GM18499 (cell line): ENCODE measurements around the gene ATAD5.
"Not testable (repeated sequence)": the region's sequence is repeated elsewhere in the genome, so short reads cannot be mapped to it uniquely, and the experiment has no call there.

Source experiments
- ATAC-seq: cut with Tn5 transposase; IDR thresholded peaks from one replicate; pipeline ENCODE4 v1.9.1; 2021; ENCODE audit warnings: moderate number of reproducible peaks; ENCODE audit not compliant: insufficient read depth, unreplicated experiment

Gene ATAD5, protein sequence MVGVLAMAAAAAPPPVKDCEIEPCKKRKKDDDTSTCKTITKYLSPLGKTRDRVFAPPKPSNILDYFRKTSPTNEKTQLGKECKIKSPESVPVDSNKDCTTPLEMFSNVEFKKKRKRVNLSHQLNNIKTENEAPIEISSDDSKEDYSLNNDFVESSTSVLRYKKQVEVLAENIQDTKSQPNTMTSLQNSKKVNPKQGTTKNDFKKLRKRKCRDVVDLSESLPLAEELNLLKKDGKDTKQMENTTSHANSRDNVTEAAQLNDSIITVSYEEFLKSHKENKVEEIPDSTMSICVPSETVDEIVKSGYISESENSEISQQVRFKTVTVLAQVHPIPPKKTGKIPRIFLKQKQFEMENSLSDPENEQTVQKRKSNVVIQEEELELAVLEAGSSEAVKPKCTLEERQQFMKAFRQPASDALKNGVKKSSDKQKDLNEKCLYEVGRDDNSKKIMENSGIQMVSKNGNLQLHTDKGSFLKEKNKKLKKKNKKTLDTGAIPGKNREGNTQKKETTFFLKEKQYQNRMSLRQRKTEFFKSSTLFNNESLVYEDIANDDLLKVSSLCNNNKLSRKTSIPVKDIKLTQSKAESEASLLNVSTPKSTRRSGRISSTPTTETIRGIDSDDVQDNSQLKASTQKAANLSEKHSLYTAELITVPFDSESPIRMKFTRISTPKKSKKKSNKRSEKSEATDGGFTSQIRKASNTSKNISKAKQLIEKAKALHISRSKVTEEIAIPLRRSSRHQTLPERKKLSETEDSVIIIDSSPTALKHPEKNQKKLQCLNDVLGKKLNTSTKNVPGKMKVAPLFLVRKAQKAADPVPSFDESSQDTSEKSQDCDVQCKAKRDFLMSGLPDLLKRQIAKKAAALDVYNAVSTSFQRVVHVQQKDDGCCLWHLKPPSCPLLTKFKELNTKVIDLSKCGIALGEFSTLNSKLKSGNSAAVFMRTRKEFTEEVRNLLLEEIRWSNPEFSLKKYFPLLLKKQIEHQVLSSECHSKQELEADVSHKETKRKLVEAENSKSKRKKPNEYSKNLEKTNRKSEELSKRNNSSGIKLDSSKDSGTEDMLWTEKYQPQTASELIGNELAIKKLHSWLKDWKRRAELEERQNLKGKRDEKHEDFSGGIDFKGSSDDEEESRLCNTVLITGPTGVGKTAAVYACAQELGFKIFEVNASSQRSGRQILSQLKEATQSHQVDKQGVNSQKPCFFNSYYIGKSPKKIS (N-terminal part only)

DNA sequence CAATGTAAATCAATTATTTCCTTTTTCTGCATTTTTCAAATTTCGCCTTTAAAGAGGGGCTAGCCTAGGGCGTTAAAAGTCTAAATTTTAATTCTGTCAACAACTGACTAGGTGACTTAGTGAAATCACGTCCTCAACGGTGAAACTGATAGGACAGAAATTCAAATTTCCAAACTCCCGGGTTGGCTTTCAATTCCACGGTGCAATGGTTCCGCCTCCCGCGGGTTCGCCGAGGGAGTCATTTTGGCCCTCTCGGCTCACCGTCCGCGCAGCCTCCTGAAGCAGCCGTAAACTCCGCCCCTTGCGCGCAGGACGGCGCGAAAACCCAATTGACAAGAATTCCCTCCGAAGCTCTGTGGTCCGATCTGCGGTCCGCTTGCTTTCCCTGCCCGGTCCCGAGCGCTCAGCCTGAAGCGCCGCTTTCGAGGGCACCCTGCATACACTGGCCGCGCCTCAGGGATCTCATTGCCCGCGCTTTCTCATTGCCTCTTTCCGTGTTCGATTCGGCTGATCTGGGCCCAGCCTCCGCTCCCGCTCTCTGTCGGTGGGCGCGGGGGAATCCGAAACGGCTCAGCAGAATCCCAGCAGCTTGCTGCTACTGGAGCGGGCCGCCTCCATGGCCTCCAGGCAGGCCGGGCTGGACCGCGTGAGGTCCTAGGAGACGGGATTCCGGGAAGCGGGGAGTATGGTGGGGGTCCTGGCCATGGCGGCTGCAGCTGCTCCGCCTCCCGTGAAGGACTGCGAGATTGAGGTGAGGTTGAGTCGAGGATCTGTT lies at the start of gene ATAD5:
Gene ATAD5 (plus strand): TSS at position 304 of the 775 bp plus-strand sequence. CDS start 382 bp downstream, at position 686.
- no peak for ATAC-seq

DNA sequence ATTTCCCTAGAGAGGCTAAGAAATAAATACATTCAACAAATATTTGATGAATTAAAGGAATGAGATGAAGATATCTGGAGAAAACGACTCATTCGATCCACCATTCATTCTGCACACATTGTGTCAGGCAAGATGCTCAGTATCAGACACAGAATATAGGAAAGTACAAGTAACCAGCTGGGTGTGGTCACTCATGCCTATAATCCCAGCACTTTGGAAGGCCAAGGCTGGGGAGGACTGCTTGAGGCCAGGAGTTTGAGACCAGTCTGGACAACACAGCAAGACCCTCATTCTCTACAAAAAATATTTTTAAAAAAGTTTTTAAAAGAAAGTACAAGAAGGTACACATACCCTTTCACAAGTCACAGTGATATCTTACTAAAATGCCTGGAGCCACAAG lies 49.6 kb upstream of the ATAD5 start:
- ATAC-seq: no peak

DNA sequence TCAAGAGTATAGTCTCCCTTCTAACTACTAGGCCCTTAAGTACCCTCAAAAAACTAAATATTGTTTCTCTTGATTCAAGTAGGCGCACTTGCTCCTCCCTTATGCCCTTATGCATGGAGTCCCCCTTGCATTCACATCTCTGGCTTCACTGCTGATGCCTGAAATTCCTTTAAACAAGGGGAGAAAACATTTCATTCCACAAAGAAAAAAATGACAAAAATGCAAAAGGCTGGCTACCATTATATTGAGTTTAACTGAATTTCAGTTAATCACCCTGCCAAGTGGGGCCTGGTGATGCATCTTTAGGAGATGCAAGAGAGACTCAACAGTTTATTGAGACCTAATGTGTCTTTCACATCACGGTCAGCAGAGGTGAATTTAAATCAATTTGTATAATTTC lies 42.8 kb upstream of the ATAD5 start:
- no peak for ATAC-seq

DNA sequence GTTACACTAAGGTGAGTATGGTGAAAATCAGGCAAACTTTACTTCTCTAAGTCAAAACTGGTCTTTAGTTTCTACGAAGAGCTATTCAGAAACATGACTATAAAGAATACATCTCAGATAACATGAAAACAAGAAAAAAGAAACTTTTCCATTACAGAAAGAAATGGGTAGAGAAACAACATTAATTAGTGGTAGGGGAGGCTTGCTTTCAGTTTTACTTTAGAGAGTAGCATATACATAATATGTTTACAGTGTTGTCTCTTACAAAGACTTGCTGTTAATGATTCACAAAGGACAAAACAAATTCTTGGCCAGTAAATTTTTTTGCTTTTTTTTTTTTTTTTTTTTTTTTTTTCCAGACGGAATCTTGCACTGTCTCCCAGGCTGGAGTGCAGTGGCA lies 41.5 kb upstream of the ATAD5 start:
- no peak for ATAC-seq

DNA sequence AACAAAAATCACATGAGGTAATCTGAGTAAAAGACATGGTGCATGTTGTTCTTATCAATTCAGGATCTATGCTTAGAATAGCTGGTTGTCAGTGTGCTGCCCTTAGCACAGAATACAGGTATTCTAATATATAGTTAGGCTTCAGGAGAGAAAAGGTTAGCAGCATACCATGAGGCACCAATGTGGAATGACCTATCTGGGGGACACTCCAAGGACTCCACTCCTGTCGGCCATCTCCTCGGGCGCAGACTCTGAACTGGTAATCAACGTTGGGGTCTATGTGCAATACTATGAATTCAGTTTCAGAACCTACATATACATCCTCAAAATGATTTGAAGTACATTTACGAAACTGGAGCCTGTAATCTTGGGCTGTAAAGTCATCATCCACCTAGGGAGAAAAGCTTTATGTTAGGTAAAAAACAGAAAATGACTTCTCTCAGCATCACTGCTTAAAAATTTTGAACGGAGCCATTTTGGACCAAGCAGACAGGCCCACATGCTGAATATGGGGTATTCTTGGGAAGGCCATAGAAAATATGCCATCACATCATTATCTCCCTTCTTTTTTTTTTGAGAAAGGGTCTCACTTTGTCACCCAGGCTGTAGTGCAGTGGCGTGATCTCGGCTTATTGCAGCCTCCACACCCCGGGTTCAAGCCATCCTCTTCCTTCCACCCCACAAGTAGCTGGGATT lies 38.3 kb upstream of the ATAD5 start:
- ATAC-seq: no peak

DNA sequence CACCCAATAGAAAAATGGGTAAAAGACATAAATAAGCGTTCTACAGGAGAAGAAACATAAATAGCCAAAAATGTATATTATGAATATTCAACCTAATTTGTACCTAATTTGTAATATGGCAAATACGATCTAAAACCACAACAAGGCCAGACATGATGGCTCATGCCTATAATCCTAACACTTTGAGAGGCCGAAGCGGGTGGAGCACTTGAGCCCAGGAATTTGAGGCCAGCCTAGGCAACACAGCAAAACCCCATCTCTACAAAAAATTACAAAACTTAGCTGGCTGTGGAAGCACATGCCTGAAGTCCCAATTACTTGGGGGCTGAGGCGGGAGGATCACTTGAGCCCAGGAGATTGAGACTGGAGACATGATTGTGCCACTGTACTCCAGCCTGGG lies 37.4 kb upstream of the ATAD5 start:
- ATAC-seq: no peak

DNA sequence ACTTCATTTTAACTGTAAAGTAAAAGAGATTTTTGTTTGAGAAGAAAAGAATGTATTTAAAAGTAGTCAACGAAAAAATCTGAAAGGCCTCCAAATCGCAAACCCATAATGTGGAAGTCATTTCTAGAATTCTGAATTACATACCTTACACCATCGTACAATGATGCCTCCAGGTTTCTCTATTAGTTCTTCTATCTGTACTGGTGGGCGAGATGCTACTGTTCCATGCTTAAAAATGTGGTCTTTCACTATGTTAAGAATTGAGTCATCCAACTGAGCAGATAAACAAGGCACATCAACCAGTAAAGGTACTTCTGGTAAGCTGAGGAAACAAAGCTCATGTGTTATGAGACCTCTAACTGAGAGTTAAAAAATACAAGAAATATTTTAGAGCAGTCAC lies 35.8 kb upstream of the ATAD5 start:
- no peak for ATAC-seq

DNA sequence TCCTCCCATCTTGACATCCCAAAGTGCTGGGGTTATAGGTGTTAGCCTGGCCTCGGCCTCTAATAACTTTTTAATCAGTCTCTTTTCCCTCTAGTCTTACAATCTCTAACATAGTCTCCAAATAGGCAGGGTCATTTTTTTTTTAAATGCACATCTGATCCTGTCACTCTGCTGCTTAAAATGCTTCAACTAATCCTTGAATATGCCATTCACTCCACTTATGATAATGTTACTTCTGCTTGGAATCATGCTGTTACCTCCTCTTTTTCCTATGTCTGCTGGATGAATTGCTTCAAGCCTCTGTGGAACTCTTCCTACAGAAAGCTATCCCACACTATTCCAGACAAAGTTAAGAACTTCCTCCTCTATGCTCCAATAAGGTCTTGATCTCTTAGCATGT lies 30.1 kb upstream of the ATAD5 start:
- no peak for ATAC-seq

DNA sequence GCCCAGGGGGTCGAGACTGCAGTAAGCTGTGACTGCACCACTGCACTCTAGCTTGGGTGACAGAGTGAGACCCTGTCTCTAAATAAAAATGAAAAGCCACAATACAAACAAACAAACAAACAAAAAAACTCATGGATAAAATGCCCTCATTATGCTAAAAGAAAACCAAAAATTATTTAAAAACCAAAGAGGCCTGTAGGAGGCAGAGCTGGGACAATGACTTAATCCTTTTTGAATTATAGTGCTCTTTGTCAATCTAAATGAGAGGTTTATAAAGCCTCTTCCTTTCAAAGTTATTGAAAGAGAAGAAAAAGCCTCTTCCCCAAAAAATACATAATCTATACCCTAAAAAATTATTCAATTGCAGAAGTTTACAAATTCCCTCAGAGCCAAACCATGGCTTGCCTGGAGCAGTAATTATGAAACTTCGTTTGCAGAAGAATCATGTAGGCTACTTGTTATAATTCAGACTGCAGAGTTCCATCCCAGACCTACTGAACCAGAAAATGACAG lies 25.8 kb upstream of the ATAD5 start:
- no peak for ATAC-seq

DNA sequence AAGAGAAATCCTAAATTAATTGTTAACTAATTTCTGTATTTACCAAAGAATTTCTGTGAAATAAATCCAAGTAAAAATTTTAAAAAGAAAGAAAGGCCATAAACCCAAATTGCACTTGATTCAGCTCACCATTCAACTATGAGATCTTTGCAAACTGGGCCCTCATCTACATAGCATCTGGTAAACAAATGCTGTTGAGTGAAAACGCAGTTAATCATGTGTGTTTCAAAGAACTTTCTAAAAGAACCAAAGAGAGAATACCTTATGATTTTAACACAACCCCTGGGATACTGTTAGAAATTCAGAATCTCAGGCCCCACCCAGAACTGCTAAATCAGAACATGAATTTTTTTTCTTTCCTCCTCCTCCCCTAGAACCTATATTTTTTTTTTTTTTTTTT lies 23.9 kb upstream of the ATAD5 start:
- no peak for ATAC-seq

DNA sequence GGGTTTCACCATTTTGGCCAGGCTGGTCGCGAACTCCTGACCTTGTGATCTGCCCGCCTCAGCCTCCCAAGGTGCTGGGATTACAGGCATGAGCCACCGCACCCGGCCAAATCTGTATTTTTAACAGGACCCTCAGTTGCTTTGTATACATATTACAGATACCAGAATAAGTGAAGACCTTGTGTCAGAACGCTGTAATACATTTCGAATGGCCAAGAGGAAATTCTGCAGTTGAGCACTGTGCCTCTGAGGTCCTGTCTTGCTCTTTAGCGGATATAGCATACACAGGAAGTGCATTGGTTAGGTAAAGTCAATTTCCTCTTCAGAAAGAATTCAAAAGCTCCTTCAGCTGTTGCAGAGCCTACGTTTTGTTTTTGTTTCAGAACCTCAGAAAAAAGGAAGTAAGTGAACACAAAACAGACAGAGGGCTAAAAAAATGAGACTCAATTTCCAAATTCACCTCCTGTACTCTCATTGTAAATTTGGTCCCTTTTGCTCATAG lies 22.9 kb upstream of the ATAD5 start:
- ATAC-seq: peak; percentile 68

DNA sequence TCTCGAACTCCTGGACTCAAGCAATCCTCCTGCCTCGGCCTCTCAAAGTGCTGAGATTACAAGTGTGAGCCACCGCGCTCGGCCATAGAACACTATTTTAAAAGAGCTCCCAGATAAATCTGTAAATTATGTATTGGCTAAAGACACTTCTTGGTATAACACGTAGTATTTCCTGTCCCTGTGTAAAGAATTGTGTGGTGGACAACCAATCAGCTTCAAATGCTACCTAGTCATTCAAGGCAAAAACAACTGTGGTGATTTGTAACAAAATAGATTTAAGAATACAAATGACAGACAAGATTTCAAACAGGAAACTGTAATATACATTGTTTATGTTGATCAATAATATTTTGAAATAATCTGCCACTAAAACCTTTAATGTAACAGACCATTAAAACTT lies 21.9 kb upstream of the ATAD5 start:
- ATAC-seq: no peak

DNA sequence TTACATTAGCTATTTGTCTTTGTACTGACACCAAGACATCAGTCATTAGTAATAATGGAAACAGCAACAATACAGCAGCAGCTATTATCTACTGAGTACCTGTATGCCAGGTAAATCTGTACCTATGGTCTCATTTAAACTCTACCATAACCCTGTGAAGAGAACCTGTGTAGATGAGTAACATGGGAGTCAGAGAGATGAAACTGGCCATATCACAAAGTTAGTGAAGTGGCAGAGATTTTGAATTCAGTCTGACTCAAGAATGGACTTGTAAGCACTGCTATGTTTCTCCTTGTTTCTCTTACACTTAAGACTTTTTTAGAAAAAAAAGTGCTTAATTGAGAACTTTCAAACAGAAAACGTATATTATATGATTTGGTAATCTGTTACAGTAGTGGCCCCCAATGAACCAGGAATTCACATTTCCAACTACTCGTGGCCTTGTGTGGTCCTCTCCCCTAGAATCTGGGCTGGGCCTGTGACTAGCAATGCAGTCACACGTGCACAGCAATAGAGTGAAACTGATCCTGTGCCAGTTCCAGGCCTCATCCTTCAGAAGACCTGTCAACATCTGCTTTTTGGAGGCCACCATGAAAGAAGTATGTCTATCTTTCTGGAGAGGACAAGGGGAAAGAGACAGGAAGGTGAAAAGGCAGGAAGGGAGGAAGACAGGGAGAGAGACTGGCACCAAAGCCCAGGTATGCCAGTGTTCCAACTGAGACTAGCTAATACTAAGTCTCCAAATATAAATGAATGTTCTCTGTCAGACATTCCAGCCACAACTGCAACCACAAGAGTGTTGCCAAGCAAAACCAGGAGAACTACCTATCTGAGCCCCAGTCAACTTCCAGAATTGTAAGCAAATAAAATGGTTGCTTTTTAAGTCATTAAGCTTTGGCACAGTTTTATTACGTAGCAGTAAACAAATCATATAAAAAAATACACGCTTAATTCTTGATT lies 19.3 kb upstream of the ATAD5 start:
- ATAC-seq: no peak

DNA sequence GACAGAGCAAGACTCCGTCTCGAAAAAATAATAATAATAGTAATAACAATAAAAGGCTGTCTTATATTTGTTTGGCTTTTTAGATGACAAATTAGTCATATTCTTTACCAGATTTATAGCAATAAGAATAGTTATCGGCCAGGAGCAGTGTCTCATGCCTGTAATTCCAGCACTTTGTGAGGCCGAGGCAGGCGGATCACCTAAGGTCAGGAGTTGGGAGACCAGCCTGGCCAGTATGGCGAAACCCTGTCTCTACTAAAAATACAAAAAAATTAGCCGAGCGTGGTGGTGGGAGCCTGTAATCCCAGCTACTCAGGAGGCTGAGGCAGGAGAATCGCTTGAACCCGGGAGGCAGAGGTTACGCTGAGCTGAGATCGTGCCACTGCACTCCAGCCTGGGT lies 17.5 kb upstream of the ATAD5 start:
- ATAC-seq: not testable (repeated sequence)

DNA sequence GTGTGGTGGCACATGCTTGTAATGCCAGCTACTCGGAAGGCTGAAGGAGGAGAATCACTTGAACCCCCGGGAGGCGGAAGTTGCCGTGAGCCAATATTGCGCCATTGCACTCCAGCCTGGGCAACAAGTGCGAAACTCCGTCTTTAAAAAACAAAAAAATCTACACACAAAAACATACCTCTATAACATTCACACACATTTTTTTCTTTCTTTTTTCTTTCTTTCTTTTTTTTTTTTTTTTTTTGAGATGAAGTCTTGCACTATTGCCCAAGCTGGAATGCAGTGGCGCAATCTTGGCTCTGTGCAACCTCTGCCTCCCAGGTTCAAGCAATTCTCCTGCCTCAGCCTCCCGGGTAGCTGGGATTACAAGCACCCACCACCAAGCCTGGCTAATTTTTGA lies 16.9 kb upstream of the ATAD5 start:
- not testable (repeated sequence) for ATAC-seq

DNA sequence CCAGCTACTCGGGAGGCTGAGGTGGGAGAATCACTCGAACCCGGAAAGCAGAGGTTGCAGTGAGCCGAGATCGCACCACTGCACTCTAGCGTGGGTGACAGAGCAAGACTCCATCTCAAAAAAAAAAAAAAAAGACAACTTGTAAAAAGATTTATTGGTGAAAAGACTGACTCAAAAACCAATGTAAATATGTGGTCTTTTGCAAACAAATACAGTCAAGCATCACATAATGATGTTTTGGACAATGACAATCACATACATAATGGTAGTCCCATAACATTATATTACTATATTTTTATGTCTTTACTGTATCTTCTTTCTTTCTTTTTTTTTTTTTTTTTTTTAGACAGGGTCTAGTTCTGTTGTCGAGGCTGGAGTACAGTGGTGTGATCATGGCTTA lies 15.6 kb upstream of the ATAD5 start:
- no peak for ATAC-seq

DNA sequence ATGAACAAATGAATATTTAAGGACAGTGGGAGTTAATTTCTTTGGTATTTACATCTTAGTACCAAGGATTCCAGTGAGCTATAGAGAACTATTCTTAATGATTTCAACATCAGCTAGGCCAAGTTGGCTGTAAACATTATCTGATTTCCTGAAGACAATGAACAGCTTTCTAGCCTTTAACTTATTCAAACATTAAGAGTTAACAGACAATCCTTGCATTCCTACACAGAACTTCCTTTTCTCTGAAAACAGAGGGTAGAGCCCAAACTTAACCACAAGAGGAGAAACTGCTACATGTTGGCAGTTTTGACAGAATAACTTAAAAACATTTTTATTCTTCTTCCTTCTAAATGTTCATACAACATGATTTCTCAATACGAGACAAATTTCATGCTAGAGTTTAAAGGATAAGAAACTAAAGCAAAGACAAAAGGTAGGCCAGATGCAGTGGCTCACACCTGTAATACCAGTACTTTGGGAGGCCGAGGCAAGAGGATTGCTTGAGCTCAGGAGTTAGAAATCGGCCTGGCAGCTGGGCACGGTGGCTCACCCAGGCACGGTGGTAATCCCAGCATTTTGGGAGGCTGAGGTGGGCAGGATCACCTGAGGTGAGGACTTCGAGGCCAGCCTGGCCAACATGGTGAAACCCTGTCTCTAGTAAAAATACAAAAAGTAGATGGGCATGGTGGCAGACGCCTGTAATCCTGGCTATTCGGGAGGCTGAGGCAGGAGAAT lies 11.6 kb upstream of the ATAD5 start:
- no peak for ATAC-seq
